HepG2 (cell line): ENCODE data around the gene MTSS2. TPM values are rescaled to one million over a fixed set of nuclear protein-coding genes. Genes with fewer than 3 reads are reported as not detected.

ENCODE experiments used
- DPF2 ChIP-seq: sonication (generic); formaldehyde crosslinking; IDR thresholded peaks from 2 replicates; pipeline ENCODE4 v1.4.0; 2020; ENCODE audit warnings: mild to moderate bottlenecking, low read depth, missing genetic modification reagents, borderline replicate concordance
- EP300 ChIP-seq, 3 experiments: sonication (generic) in 1 of 3; formaldehyde crosslinking in 1 of 3; IDR thresholded peaks; 2 replicates each; pipeline versions ENCODE4 v1.5.1 to v1.6.1; 2011 to 2020; ENCODE audit warnings: low read depth in 2 of 3, low read length in 2 of 3, borderline replicate concordance in 1 of 3, improper control_type of control experiment in 1 of 3, mild to moderate bottlenecking in 1 of 3, missing genetic modification reagents in 1 of 3, moderate library complexity in 1 of 3
- NAIF1 ChIP-seq: sonication (generic); formaldehyde crosslinking; IDR thresholded peaks from 2 replicates; pipeline ENCODE4 v1.5.0; 2020; ENCODE audit warnings: mild to moderate bottlenecking, missing genetic modification reagents, borderline replicate concordance
- NFIB ChIP-seq: sonication (generic); formaldehyde crosslinking; IDR thresholded peaks from 2 replicates; pipeline ENCODE4 v1.9.0; 2021; ENCODE audit warnings: missing genetic modification reagents, mild to moderate bottlenecking, borderline replicate concordance
- NR1H2 ChIP-seq: sonication (generic); formaldehyde crosslinking; IDR thresholded peaks from 2 replicates; pipeline ENCODE4 v1.8.1; 2022; ENCODE audit warnings: low read depth, missing genetic modification reagents, borderline replicate concordance
- PAF1 ChIP-seq: IDR thresholded peaks from 2 replicates; pipeline ENCODE4 v1.6.1; 2016; ENCODE audit warnings: missing genetic modification reagents, missing compliant biosample characterization
- RFX5 ChIP-seq: IDR thresholded peaks from 2 replicates; pipeline ENCODE4 v1.6.1; 2011; ENCODE audit warnings: low read depth, low read length, improper control_type of control experiment
- SMARCC2 ChIP-seq: fragments of 450-650 bp; IDR thresholded peaks from 2 replicates; pipeline ENCODE4 v1.6.1; 2017; ENCODE audit warnings: antibody characterized with exemption, mild to moderate bottlenecking
- SOX6 ChIP-seq, 2 experiments: fragments of 450-650 bp in 1 of 2; sonication (generic) in 1 of 2; formaldehyde crosslinking in 1 of 2; IDR thresholded peaks; 2 replicates each; pipeline versions ENCODE4 v1.4.0 to v1.6.1; 2017 to 2020; ENCODE audit warnings: antibody characterized with exemption in 1 of 2, mild to moderate bottlenecking in 1 of 2, missing genetic modification reagents in 1 of 2
- YEATS2 ChIP-seq: sonication (generic); formaldehyde crosslinking; IDR thresholded peaks from 2 replicates; pipeline ENCODE4 v1.4.0; 2020; ENCODE audit warnings: missing genetic modification reagents, borderline replicate concordance
- ZBTB3 ChIP-seq: sonication (generic); formaldehyde crosslinking; IDR thresholded peaks from 2 replicates; pipeline ENCODE4 v1.4.0; 2020; ENCODE audit warnings: low read depth, mild to moderate bottlenecking, moderate library complexity, missing genetic modification reagents, borderline replicate concordance
- ZNF329 ChIP-seq: sonication (generic); formaldehyde crosslinking; IDR thresholded peaks from 2 replicates; pipeline ENCODE4 v1.9.0; 2021; ENCODE audit warnings: low read depth, mild to moderate bottlenecking, missing genetic modification reagents
- ZNF550 ChIP-seq: sonication (generic); formaldehyde crosslinking; IDR thresholded peaks from 2 replicates; pipeline ENCODE4 v1.4.0; 2020; ENCODE audit warnings: mild to moderate bottlenecking, missing genetic modification reagents, borderline replicate concordance
- ZNF616 ChIP-seq: sonication (generic); formaldehyde crosslinking; IDR thresholded peaks from 2 replicates; pipeline ENCODE4 v1.5.0; 2020; ENCODE audit warnings: low read depth, mild to moderate bottlenecking, missing genetic modification reagents
- ZSCAN5A ChIP-seq: sonication (generic); formaldehyde crosslinking; IDR thresholded peaks from 2 replicates; pipeline ENCODE4 v1.8.0; 2022; ENCODE audit warnings: mild to moderate bottlenecking, missing genetic modification reagents, borderline replicate concordance
- polyA plus RNA-seq, 8 experiments: library from polyadenylated mRNA; depleted of rRNA in 3 of 8; stranded (reverse) in 7 of 8; unstranded in 1 of 8; fragments of >200 nt; fragmentation: Illumina TruSeq in 4 of 8; extraction: Trizol in 4 of 8; gene quantifications; 2 replicates each; pipeline versions ENCODE4 v1.2.1 to v1.2.3, GENCODE V29; 2011 to 2016; ENCODE audit warnings: low read depth in 4 of 8, missing spikeins in 1 of 8, mixed read lengths in 1 of 8; ENCODE audit not compliant: insufficient read depth in 1 of 8
- total RNA-seq, 5 experiments: library from RNA; depleted of rRNA; stranded (reverse); fragments of >200 nt; fragmentation: Illumina TruSeq; extraction: Trizol; gene quantifications; 2 replicates each; pipeline ENCODE4 v1.2.3, GENCODE V29; 2016; ENCODE audit warnings: low read depth in 1 of 5
- TF ChIP-seq, protein P1 (sequence below): fragments of 450-650 bp; IDR thresholded peaks from 2 replicates; pipeline ENCODE4 v1.6.1; 2016
- TF ChIP-seq, protein P2 (sequence below): sonication (generic); formaldehyde crosslinking; IDR thresholded peaks from 2 replicates; pipeline ENCODE4 v1.8.1; 2023; ENCODE audit warnings: mild to moderate bottlenecking, missing genetic modification reagents
- TF ChIP-seq, protein P3 (sequence below): sonication (generic); formaldehyde crosslinking; IDR thresholded peaks from 2 replicates; pipeline ENCODE4 v1.5.0; 2020; ENCODE audit warnings: missing genetic modification reagents
- TF ChIP-seq, protein P4 (sequence below): sonication (generic); formaldehyde crosslinking; IDR thresholded peaks from 2 replicates; pipeline ENCODE4 v1.4.0; 2020; ENCODE audit warnings: missing genetic modification reagents

MTSS2 gene
- total and polyA plus RNA-seq, 2 of the 13 experiments (the other 11 are each of a cell fraction or from before 2014, with no cell fraction given): 132 to 242 TPM

GRCh38 chr16:70711211-70712031 lies 25.6 kb upstream of the MTSS2 start (continued):
- TF ChIP-seq NAIF1 (no peak), PAF1 (no peak), SOX6 (IDR thresholded peaks at IDR 0.05) (no peak), SOX6 (CRISPR knock-in tag; IDR thresholded peaks at IDR 0.05) (peak; percentile 88), RFX5 (no peak), NFIB (no peak), ZNF550 (CRISPR knock-in tag) (0 out of 2 replicates have a peak, but pooled peaks have one; percentile 29), ZBTB3 (CRISPR knock-in tag) (no peak), NR1H2 (CRISPR knock-in tag) (no peak), SMARCC2 (no peak), ZSCAN5A (CRISPR knock-in tag) (no peak), DPF2 (CRISPR knock-in tag) (peak; percentile 88), EP300 (IDR thresholded peaks at IDR 0.05; ENCODE audit: low read depth in 2 of 2, low read length in 2 of 2) (peak in 1 of 2 experiments; percentile 63; a peak in 1 of 4 replicates), EP300 (CRISPR knock-in tag; IDR thresholded peaks at IDR 0.05; ENCODE audit: borderline replicate concordance) (no peak; the same call in 1 of the 2 replicates), YEATS2 (CRISPR knock-in tag) (peak; percentile 76; the same call in 1 of the 2 replicates), ZNF329 (CRISPR knock-in tag) (0 out of 2 replicates have a peak, but pooled peaks have one; percentile 60), ZNF616 (CRISPR knock-in tag) (peak; percentile 85)
- TF ChIP-seq, protein P1, sequence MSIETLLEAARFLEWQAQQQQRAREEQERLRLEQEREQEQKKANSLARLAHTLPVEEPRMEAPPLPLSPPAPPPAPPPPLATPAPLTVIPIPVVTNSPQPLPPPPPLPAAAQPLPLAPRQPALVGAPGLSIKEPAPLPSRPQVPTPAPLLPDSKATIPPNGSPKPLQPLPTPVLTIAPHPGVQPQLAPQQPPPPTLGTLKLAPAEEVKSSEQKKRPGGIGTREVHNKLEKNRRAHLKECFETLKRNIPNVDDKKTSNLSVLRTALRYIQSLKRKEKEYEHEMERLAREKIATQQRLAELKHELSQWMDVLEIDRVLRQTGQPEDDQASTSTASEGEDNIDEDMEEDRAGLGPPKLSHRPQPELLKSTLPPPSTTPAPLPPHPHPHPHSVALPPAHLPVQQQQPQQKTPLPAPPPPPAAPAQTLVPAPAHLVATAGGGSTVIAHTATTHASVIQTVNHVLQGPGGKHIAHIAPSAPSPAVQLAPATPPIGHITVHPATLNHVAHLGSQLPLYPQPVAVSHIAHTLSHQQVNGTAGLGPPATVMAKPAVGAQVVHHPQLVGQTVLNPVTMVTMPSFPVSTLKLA: peak; percentile 33; the same call in 1 of the 2 replicates
- TF ChIP-seq, protein P2, sequence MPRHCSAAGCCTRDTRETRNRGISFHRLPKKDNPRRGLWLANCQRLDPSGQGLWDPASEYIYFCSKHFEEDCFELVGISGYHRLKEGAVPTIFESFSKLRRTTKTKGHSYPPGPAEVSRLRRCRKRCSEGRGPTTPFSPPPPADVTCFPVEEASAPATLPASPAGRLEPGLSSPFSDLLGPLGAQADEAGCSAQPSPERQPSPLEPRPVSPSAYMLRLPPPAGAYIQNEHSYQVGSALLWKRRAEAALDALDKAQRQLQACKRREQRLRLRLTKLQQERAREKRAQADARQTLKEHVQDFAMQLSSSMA (CRISPR knock-in tag): peak; percentile 72; the same call in 1 of the 2 replicates
- TF ChIP-seq, protein P3, sequence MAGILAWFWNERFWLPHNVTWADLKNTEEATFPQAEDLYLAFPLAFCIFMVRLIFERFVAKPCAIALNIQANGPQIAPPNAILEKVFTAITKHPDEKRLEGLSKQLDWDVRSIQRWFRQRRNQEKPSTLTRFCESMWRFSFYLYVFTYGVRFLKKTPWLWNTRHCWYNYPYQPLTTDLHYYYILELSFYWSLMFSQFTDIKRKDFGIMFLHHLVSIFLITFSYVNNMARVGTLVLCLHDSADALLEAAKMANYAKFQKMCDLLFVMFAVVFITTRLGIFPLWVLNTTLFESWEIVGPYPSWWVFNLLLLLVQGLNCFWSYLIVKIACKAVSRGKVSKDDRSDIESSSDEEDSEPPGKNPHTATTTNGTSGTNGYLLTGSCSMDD (CRISPR knock-in tag): no peak
- TF ChIP-seq, protein P4, sequence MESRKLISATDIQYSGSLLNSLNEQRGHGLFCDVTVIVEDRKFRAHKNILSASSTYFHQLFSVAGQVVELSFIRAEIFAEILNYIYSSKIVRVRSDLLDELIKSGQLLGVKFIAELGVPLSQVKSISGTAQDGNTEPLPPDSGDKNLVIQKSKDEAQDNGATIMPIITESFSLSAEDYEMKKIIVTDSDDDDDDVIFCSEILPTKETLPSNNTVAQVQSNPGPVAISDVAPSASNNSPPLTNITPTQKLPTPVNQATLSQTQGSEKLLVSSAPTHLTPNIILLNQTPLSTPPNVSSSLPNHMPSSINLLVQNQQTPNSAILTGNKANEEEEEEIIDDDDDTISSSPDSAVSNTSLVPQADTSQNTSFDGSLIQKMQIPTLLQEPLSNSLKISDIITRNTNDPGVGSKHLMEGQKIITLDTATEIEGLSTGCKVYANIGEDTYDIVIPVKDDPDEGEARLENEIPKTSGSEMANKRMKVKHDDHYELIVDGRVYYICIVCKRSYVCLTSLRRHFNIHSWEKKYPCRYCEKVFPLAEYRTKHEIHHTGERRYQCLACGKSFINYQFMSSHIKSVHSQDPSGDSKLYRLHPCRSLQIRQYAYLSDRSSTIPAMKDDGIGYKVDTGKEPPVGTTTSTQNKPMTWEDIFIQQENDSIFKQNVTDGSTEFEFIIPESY (CRISPR knock-in tag): peak; percentile 59
